ENCODE results near the gene NSUN5.

DNA sequence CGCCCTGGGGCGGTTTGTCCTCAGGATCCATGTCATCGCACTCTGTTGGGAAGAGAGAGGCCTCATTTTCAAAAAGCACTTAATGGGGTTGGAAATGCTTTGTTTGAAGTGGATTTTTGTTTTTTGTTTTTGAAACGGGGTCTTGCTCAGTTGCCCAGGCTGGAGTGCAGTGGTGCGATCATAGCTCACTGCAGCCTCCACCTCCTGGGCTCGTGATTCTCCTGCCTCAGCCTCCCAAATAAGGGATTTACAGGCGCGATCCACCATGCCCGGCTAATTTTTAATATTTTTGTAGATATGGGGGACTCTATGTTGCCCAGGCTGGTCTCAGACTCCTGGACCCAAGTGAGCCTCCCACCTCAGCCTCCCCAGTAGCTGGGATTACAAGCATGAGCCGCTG, 20.1 kb upstream of the NSUN5 start:
- TF ChIP-seq, protein P1, sequence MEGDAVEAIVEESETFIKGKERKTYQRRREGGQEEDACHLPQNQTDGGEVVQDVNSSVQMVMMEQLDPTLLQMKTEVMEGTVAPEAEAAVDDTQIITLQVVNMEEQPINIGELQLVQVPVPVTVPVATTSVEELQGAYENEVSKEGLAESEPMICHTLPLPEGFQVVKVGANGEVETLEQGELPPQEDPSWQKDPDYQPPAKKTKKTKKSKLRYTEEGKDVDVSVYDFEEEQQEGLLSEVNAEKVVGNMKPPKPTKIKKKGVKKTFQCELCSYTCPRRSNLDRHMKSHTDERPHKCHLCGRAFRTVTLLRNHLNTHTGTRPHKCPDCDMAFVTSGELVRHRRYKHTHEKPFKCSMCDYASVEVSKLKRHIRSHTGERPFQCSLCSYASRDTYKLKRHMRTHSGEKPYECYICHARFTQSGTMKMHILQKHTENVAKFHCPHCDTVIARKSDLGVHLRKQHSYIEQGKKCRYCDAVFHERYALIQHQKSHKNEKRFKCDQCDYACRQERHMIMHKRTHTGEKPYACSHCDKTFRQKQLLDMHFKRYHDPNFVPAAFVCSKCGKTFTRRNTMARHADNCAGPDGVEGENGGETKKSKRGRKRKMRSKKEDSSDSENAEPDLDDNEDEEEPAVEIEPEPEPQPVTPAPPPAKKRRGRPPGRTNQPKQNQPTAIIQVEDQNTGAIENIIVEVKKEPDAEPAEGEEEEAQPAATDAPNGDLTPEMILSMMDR (IDR thresholded peaks at IDR 0.05) = no peak
- TF ChIP-seq POLR2A (IDR thresholded peaks at IDR 0.05) = no peak

Data from thyroid gland (tissue), 4 donors.